ENCODE data around the gene CASP8.
A peak's percentile ranks its signal among the peaks of the same experiment; 100 is the strongest.
"Not testable (repeated sequence)": the region's sequence is repeated elsewhere in the genome, so short reads cannot be mapped to it uniquely, and the experiment has no call there.

The CASP8 gene

GRCh38 chr2:201233192-201233811, 27.0 kb upstream of the CASP8 start:
- DNase-seq (ENCODE audit: extremely low spot score): peak; percentile 38

DNA sequence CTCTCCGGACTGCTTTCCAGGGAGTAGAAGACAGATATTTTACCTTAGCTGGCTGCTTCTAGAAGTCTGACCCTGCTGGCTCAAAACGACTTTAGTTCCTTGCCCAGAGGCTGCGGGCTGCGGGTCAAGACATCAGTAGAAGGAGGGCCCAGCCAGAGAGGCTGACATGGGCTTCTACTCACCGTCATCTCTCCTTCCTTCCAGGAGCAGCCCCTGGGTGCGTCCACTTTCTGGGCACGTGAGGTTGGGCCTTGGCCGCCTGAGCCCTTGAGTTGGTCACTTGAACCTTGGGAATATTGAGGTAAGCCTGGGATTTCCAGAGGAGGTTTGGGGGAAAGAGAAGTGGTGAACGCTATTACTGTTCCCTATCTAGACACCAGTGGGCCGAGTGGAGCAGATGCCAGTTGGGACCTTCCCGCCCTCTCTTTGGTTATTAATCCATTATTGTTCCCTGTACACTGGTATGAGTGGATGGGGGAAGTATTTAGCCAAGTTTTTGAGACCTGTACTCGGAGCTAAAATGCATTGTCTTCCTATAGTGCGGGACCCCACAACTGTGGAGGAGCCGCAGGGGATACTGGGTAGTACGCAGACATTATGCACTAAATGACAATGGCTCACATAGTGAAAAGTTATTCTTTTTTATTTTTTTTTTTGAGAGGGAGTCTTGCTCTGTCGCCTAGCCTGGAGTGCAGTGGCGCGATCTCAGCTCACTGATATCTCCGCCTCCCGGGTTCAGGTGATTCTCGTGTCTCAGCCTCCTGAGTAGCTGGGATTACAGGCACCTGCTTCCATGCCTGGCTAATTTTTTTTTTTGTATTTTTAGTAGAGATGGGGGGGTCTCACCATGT, 26.3 kb upstream of the CASP8 start:
- POLR2A ChIA-PET: interaction anchor here (1.1 kb wide), 1 partner anchor 51 kb away, joined by 4 read pairs; the partner anchor contains the start of gene CASP10
- CTCF ChIA-PET: interaction anchor here (0.6 to 2.0 kb wide), 2 partner anchors 129 to 277 kb away, joined by 4 to 12 read pairs; no protein-coding TSS in a partner anchor
- TF ChIP-seq TARDBP (IDR thresholded peaks at IDR 0.05): no peak
- TF ChIP-seq HDGF (IDR thresholded peaks at IDR 0.05; ENCODE audit: borderline replicate concordance): no peak
- TF ChIP-seq ARNT (IDR thresholded peaks at IDR 0.05): no peak
- TF ChIP-seq NFRKB (IDR thresholded peaks at IDR 0.05): no peak
- TF ChIP-seq FOXK2 (IDR thresholded peaks at IDR 0.05): no peak
- no peak for TF ChIP-seq L3MBTL2 (conservative IDR thresholded peaks at IDR 0.05)
- TF ChIP-seq SUZ12 (IDR thresholded peaks at IDR 0.05): no peak
- no peak for DNase-seq (ENCODE audit: extremely low spot score)

More at GRCh38 chr2:201233192-201233811, 27.0 kb upstream of the CASP8 start:
- CTCF ChIA-PET: interaction anchor here (2.0 to 2.1 kb wide), 2 partner anchors 50 to 129 kb away, joined by 12 to 30 read pairs; partner anchors contain the start of gene CASP10
- TF ChIP-seq FOXM1 (IDR thresholded peaks at IDR 0.05; ENCODE audit: borderline replicate concordance): no peak
- TF ChIP-seq HDGF (IDR thresholded peaks at IDR 0.05; ENCODE audit: borderline replicate concordance): no peak
- TF ChIP-seq L3MBTL2 (conservative IDR thresholded peaks at IDR 0.05): peak; percentile 28; the same call in 1 of the 2 replicates
- POLR2A ChIA-PET: interaction anchor here (1.1 kb wide), 2 partner anchors 50 to 218 kb away, joined by 3 to 4 read pairs; partner anchors contain the start of genes CASP10 and STRADB

- TF ChIP-seq ARNT (IDR thresholded peaks at IDR 0.05) (no peak), CTBP1 (IDR thresholded peaks at IDR 0.05; ENCODE audit: borderline replicate concordance) (no peak), SP1 (IDR thresholded peaks at IDR 0.05) (no peak), L3MBTL2 (conservative IDR thresholded peaks at IDR 0.05) (no peak), ZNF384 (IDR thresholded peaks at IDR 0.05) (no peak), FOXK2 (IDR thresholded peaks at IDR 0.05) (no peak)
Observed at GRCh38 chr2:201234663-201235135, 25.6 kb upstream of the CASP8 start.

DNA sequence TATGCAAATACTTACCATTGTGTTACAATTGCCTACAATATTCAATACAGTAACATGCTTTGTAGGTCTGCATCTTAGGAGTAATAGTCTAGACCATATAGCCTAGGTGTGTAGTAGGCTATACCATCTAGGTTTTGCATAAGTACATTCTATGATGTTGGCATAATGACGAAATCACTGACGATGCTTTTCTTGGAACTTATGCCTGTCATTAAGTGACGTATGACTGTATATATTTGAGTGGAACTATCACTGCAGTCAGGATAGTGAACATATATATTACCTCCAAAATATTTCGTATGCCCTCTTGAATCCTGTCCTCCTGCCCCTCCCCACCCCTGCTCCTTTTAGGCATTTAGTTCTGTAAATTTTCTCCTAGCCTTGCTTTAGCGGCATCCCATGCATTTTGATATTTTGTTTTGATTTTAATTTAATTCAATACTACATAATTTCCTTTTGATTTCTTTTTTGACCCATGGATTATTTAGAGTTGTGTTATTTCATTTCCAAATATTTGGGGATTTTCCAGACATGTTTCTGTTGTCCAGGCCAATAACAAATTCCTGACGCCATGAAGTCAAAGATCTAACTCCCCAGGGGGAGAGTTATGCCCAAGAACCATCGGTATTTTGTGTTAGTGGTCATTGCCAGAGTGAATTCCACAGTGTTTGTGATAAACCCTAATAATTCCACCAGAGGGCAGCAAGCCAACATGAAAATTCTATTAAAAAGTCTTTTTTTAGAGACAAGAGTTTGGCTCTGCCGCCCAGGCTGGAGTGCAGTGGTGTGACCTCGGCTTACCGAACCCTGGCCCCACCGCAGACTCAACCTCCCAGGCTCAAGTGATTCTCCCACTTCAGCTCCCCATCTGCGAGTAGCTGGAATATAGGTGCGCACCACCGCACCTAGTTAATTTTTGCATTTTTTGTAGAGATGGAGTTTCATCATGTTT, 24.2 kb upstream of the CASP8 start:
- TF ChIP-seq CTBP1 (IDR thresholded peaks at IDR 0.05; ENCODE audit: borderline replicate concordance) (no peak), NFRKB (IDR thresholded peaks at IDR 0.05) (no peak), FOXA1 (IDR thresholded peaks at IDR 0.05) (no peak), ARNT (IDR thresholded peaks at IDR 0.05) (no peak), HDGF (IDR thresholded peaks at IDR 0.05; ENCODE audit: borderline replicate concordance) (no peak), BHLHE40 (IDR thresholded peaks at IDR 0.05; ENCODE audit: borderline replicate concordance) (no peak), SUZ12 (IDR thresholded peaks at IDR 0.05) (no peak), LEF1 (IDR thresholded peaks at IDR 0.05; ENCODE audit: borderline replicate concordance) (no peak), SP1 (IDR thresholded peaks at IDR 0.05) (no peak), FOXK2 (IDR thresholded peaks at IDR 0.05) (no peak), ZNF384 (IDR thresholded peaks at IDR 0.05) (no peak), TARDBP (IDR thresholded peaks at IDR 0.05) (no peak), ELF4 (IDR thresholded peaks at IDR 0.05) (no peak), FOXM1 (IDR thresholded peaks at IDR 0.05; ENCODE audit: borderline replicate concordance) (no peak)
- TF ChIP-seq, protein P1, sequence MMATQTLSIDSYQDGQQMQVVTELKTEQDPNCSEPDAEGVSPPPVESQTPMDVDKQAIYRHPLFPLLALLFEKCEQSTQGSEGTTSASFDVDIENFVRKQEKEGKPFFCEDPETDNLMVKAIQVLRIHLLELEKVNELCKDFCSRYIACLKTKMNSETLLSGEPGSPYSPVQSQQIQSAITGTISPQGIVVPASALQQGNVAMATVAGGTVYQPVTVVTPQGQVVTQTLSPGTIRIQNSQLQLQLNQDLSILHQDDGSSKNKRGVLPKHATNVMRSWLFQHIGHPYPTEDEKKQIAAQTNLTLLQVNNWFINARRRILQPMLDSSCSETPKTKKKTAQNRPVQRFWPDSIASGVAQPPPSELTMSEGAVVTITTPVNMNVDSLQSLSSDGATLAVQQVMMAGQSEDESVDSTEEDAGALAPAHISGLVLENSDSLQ (IDR thresholded peaks at IDR 0.05): no peak
- ChIA-PET POLR2A (no interaction called here), CTCF (interaction anchor here (0.8 to 1.1 kb wide), 2 partner anchors 53 to 115 kb away, joined by 4 read pairs; partner anchors contain the start of gene CASP10)
- peak; percentile 48 for DNase-seq (ENCODE audit: extremely low spot score)

More at GRCh38 chr2:201234663-201235135, 25.6 kb upstream of the CASP8 start:
- POLR2A ChIA-PET: no interaction called here
- DNase-seq (ENCODE audit: extremely low spot score): no peak
- CTCF ChIA-PET: no interaction called here

GRCh38 chr2:201237486-201238123, 22.7 kb upstream of the CASP8 start:
- ChIA-PET CTCF (interaction anchor here (0.6 kb wide), 1 partner anchor 211 kb away, joined by 4 read pairs; no protein-coding TSS in a partner anchor), POLR2A (no interaction called here)
- TF ChIP-seq FOXK2 (IDR thresholded peaks at IDR 0.05) (no peak), SP1 (IDR thresholded peaks at IDR 0.05) (no peak), BHLHE40 (IDR thresholded peaks at IDR 0.05; ENCODE audit: borderline replicate concordance) (no peak)
- no peak for DNase-seq (ENCODE audit: extremely low spot score)

GRCh38 chr2:201239167-201239935, 21.0 kb upstream of the CASP8 start:
- CTCF ChIA-PET; POLR2A ChIA-PET; DNase-seq (ENCODE audit: extremely low spot score): not testable (repeated sequence)

Measured in HEK293T (cell line).